Umbilical cord (tissue), 2 donors: ENCODE measurements around the gene PDE4B. TPM values are rescaled to one million over a fixed set of nuclear protein-coding genes. Genes with fewer than 3 reads are reported as not detected.
"Not testable (repeated sequence)": the region's sequence is repeated elsewhere in the genome, so short reads cannot be mapped to it uniquely, and the experiment has no call there.

ENCODE experiments used
- DNase-seq: peaks from one replicate; pipeline ENCODE4 v3.0.0-alpha.2; 2015; ENCODE audit warnings: low spot score
- total RNA-seq: library from RNA; depleted of rRNA; stranded (reverse); fragments of >200 nt; gene quantifications from one replicate; pipeline ENCODE4 v1.2.3, GENCODE V29; 2014; ENCODE audit warnings: low replicate concordance; ENCODE audit not compliant: insufficient read depth

Gene PDE4B
- total RNA-seq, 1 donor from 2014 or later = 61.6 TPM

DNA sequence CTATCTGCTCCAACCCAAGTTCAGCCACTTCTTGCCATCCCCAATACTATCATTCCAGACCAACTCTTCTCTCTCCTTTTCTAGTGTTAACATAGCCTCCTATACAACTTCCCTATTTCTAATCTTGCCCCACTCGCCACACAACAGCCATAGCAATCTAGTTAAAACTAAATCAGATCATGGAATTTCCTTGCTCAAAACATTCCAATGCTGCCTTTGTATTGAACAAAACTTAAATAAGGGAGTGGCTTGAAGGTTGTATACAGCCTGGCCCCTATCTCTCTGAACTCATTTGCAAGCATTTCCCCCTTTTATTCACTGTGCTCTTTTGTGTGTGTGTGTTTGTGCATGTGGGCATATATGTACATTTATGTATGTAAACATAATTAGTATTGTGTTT, 623.2 kb downstream of the PDE4B start:
- DNase-seq = no peak

DNA sequence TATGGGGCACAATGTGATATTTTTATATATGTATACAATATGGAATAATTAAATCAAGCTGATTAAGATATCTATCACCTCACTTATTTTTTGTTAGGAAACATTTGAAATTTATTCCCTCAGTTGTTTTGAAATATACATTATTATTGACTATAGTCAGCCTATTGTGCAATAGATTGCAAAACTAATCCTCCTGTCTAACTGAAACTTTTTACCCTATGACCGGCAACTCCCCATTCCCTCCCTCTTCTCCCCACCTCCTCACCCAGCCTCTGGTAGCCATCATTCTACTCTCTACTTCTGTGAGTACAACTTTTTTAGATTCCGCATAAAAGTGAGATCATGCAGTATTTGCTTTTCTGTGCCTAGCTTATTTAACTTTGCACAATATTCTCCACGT, 623.6 kb downstream of the PDE4B start:
- DNase-seq = no peak

DNA sequence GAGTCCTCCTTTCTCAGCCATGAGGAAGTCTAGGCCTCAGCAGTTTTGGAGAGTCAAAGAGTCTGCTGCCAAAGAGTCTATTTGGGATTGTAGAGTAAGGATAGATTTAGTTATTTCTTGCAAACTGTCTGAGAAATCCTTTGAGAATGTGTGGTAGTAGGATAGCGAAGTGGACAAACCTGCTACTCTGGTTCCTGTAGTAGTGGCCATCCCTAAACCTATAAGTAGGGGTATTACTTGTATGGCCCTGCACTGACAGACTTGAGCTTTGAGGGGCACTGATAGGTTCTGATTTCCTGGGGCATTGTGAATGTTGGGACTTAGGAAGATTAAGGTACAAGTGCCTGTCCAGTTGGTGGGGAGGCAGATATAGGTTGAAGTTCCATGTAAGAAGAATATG, 625.3 kb downstream of the PDE4B start:
- no peak for DNase-seq

DNA sequence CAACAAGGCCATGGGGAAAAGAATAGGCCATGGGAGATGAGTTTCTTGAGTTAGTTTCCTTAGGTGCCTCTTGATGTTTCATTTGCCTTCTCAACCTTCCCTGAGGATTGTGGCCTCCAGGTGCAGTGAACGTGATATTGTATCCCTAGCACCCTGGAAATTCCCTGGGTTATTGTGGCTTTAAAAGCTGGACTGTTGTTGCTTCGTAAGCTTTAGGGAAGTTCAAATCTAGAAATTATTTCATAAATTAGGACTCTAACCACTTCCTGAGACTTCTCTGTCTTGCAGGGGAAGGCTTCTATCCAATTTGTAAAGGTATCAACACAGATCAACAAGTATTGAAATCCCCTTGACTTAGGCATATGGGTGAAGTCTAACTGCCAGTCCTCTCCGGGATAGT, 627.5 kb downstream of the PDE4B start:
- not testable (repeated sequence) for DNase-seq

DNA sequence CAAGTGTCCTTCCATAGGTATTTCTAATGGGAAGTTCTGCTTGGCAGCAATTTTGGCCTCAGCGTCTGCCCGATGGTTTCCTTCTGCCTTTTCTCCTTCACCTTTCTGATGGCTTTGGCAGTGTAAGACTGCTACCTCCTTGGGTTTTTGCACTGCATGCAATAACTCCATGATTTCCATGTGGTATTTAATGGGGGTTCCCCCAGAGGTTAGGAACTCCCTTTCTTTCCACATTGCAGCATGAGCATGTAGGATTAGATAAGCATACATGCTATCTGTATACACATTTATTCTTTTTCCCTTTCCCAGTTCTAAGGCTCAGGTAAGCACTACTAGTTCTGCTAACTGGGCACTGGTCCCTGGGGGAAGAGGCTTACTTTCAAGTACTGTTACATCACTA, 628.2 kb downstream of the PDE4B start:
- not testable (repeated sequence) for DNase-seq

DNA sequence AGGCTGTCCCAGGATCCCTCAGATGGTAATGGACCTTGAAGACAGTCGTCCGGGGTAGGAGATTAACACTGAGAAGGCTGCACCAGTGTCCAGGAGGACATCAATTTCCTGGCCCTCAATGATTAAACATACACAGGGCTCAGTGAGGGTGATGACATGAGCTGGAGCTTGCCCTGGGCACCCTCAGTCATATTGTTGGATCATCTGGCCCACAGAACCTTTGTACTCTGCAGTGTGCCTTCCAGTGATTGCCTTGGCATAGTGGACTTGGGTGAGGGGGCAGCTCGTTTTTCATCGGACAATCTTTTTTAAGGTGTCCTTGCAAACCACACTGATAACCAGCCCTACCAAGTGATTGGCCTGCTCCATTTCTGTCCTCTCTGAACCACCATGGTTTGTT, 630.1 kb downstream of the PDE4B start:
- no peak for DNase-seq
